Spleen (tissue), 7 donors: ENCODE measurements around the gene PPP1R15B.

ENCODE experiments used
- POLR2A ChIP-seq, 3 donors: fragments of 450-650 bp; IDR thresholded peaks; one replicate each; pipeline ENCODE4 v1.5.1; 2017; ENCODE audit warnings: antibody characterized with exemption in 3 of 3, mild to moderate bottlenecking in 1 of 3
- TF ChIP-seq, protein P1 (sequence below), 11 experiments: fragments of 200-600 bp in 7 of 11; fragments of 450-650 bp in 4 of 11; sonication (generic) in 4 of 11; IDR thresholded peaks in 8 of 11; conservative IDR thresholded peaks in 3 of 11; 1 replicate in 7 of 11; 2 replicates in 4 of 11; pipeline versions ENCODE4 v1.4.0 to v1.8.0; 2016 to 2021; ENCODE audit warnings: antibody characterized with exemption in 11 of 11, inconsistent platforms in 4 of 11, mild to moderate bottlenecking in 1 of 11
- donor health status: DM: no; HTN: no; CAD: no; lungs with moderate emphysema.
- donor health status: DM: no; HTN: no; CAD: no.
- donor health status: DM: no; HTN: no; CAD: no.

DNA sequence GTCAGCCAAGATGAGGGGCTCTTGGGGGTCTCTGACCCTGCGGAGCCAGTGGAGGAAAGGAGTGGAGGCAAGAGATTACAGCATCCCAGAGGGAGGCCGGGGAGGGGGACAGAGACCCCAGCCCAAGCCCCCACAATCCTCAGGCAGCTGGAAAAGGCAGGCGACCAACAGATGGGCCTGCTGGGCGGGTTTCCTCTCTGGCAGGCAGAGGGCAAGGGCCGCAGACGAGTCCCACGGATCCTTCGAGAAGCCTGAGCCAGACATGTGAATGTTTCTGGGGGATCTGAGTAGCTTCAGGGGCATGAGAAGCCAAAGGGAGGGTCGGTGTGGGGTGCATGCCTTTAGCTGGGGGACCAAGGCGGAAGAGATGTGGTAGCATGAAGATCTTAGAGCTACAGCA lies 49.8 kb downstream of the PPP1R15B start:
- no peak for TF ChIP-seq POLR2A (IDR thresholded peaks at IDR 0.05)
- TF ChIP-seq, protein P1, sequence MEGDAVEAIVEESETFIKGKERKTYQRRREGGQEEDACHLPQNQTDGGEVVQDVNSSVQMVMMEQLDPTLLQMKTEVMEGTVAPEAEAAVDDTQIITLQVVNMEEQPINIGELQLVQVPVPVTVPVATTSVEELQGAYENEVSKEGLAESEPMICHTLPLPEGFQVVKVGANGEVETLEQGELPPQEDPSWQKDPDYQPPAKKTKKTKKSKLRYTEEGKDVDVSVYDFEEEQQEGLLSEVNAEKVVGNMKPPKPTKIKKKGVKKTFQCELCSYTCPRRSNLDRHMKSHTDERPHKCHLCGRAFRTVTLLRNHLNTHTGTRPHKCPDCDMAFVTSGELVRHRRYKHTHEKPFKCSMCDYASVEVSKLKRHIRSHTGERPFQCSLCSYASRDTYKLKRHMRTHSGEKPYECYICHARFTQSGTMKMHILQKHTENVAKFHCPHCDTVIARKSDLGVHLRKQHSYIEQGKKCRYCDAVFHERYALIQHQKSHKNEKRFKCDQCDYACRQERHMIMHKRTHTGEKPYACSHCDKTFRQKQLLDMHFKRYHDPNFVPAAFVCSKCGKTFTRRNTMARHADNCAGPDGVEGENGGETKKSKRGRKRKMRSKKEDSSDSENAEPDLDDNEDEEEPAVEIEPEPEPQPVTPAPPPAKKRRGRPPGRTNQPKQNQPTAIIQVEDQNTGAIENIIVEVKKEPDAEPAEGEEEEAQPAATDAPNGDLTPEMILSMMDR (IDR thresholded peaks at IDR 0.05 in 8 of 11, conservative IDR thresholded peaks at IDR 0.05 in 3 of 11): no peak
